Activated naive CD8-positive, alpha-beta T cell treated with anti-CD3 and anti-CD28 coated beads, Interleukin-2, amount 10 ng/mL, durations not matched to agents 7 days and 5 days (primary cell): Measurements from ENCODE around the gene FANCL. TPM values are rescaled to one million over a fixed set of nuclear protein-coding genes. Genes with fewer than 3 reads are reported as not detected.
"Not testable (repeated sequence)": the region's sequence is repeated elsewhere in the genome, so short reads cannot be mapped to it uniquely, and the experiment has no call there.

ENCODE experiments used
- ATAC-seq: fragments of 150-1000 bp; cut with Tn5 transposase; one replicate; pipeline ENCODE4 v1.10.0; 2021; ENCODE audit warnings: low read depth, moderate library complexity
- POLR2A ChIA-PET: fragments of 350-600 bp; sonication (Branson Sonifier 250); formaldehyde crosslinking; loops from one replicate; lab custom pipeline; 2021; ENCODE audit warnings: antibody characterized with exemption; lab: Charles Lee
- DNase-seq: peaks from one replicate; pipeline ENCODE4 v3.0.0; 2021
- H3K27ac Mint-ChIP-seq: one replicate; pipeline ENCODE4 v1.8.0; 2022; ENCODE audit warnings: mild to moderate bottlenecking, mixed read lengths
- H3K27me3 Mint-ChIP-seq: one replicate; pipeline ENCODE4 v1.8.0; 2022; ENCODE audit warnings: mild to moderate bottlenecking, moderate library complexity, mixed read lengths
- H3K36me3 Mint-ChIP-seq: one replicate; pipeline ENCODE4 v1.8.0; 2021; ENCODE audit warnings: mild to moderate bottlenecking, mixed read lengths
- H3K4me1 Mint-ChIP-seq: one replicate; pipeline ENCODE4 v1.8.0; 2021; ENCODE audit warnings: mixed read lengths
- H3K4me3 Mint-ChIP-seq: one replicate; pipeline ENCODE4 v1.8.0; 2022; ENCODE audit warnings: mild to moderate bottlenecking, moderate library complexity, mixed read lengths
- H3K9me3 Mint-ChIP-seq: one replicate; pipeline ENCODE4 v1.8.0; 2021; ENCODE audit warnings: mixed read lengths
- total RNA-seq, 2 experiments: library from RNA; stranded (reverse); gene quantifications; one replicate each; pipeline ENCODE4 v1.2.3, GENCODE V29; 2021

The FANCL gene
- total RNA-seq, 2 experiments from 2014 or later, result 12.2 to 16.4 TPM

DNA sequence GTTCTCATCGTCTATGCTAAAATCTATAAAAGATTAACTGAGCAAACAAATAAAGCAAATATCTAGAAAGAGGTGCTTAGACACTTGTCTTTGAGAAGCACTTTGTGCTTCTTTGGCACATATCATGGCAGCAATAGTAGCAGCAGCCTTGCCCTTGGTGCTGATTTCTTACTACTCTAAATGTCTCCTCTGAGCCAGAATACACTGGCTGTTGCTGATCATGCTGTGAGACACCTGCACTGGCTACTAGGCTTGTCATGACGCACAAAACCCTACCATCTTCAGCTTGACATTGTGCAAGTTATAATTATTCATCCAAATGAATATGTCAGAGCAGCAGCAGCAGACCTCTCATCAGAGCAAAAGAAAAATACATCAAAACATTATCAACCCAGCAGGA lies 46.7 kb downstream of the FANCL start:
- Mint-ChIP-seq H3K4me1 (peaks cover 2% of the 10 kb centered on the region), H3K4me3 (no peak overlapping the region), H3K27me3 (no peaks in the 10 kb centered on the region), H3K36me3 (peaks cover 15% of the 10 kb centered on the region), H3K9me3 (no peaks in the 10 kb centered on the region), H3K27ac (no peak overlapping the region)
- ATAC-seq (no peak), DNase-seq (no peak)
- POLR2A ChIA-PET, result no interaction called here

DNA sequence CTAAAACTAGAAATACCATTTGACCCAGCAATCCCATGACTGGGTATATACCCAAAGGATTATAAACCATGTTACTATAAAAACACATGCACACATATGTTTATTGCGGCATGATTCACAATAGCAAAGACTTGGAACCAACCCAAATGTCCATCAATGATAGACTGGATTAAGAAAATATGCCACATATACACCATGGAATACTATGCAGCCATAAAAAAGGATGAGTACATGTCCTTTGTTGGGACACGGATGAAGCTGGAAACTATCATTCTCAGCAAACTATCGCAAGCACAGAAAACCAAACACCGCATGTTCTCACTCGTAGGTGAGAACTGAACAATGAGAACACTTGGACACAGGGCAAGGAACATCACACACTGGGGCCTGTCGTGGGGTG lies 54.1 kb downstream of the FANCL start:
- H3K27ac Mint-ChIP-seq, ATAC-seq, H3K9me3 Mint-ChIP-seq, DNase-seq, H3K27me3 Mint-ChIP-seq, H3K4me1 Mint-ChIP-seq, POLR2A ChIA-PET, H3K4me3 Mint-ChIP-seq: not testable (repeated sequence)
- H3K36me3 Mint-ChIP-seq, result peaks cover 21% of the 10 kb centered on the region

DNA sequence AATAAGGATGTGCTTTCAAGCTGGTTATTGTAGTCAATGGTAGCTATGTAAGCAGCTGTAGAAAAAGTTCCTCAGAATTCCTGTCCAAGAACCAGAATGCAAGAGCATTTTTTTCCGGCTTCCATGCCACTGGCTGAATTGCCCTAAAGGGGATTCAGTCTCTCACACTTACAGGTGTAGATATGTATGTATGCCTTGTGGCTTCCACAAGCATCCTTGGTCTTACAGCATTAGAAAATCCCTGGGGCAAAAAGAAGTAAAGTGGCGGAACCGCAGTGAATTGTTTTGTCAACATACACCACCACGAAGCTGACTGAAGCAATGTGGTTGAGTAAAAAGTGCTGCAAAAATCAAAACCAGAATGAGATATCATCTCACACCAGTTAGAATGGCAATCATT lies 54.6 kb downstream of the FANCL start:
- ATAC-seq, result no peak

DNA sequence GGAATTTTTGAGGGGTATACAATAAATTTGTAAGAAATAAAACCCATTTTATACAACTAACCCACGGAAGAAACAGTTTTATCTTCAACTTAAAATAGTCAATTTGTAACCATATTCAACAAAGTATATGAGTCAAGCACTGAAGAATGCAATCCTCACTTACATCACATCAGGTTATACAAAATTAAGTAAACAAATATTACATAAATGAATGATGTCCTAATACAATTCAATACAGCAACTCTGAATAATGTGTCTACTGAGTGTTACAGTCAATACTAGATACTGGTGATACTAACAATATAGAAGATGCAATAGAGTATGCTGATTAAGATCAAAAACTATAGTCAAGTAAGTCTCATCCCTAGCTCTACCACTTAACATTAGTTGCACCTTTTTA lies 58.6 kb downstream of the FANCL start:
- Mint-ChIP-seq H3K4me3 (no peak overlapping the region), H3K27me3 (no peaks in the 10 kb centered on the region), H3K36me3 (peaks cover 24% of the 10 kb centered on the region), H3K27ac (no peak overlapping the region), H3K4me1 (no peaks in the 10 kb centered on the region), H3K9me3 (peaks cover 6% of the 10 kb centered on the region)
- POLR2A ChIA-PET, result no interaction called here
- no peak for DNase-seq
- ATAC-seq, result no peak

More for the DNA sequence above, 54.6 kb downstream of the FANCL start:
- Mint-ChIP-seq H3K27ac (no peak overlapping the region), H3K36me3 (peaks cover 21% of the 10 kb centered on the region), H3K4me3 (no peak overlapping the region), H3K27me3 (no peaks in the 10 kb centered on the region), H3K9me3 (peaks cover 2% of the 10 kb centered on the region), H3K4me1 (no peaks in the 10 kb centered on the region)
- DNase-seq, result no peak
- POLR2A ChIA-PET, result no interaction called here

DNA sequence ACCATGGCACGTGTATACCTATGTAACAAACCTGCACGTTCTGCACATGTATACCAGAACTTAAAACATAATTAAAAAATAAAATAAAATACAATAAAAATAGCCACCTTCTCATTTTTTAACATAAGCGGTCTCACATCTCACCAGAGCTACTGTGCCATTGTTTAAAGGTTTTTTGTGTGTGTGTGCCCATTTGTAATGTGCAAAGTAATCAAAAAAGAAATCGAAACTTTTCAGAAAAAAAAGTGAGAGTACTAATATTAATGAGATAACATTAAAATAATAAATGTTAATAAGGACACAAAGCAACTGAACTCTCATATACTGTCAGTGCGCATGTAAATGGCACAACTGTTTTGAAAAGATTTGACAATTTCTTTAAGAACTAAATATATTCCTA lies 60.5 kb downstream of the FANCL start:
- Mint-ChIP-seq H3K4me3 (no peak overlapping the region), H3K27ac (no peak overlapping the region), H3K36me3 (peaks cover 20% of the 10 kb centered on the region), H3K9me3 (peaks cover 6% of the 10 kb centered on the region), H3K4me1 (no peaks in the 10 kb centered on the region), H3K27me3 (no peaks in the 10 kb centered on the region)
- DNase-seq (no peak), ATAC-seq (no peak)
- POLR2A ChIA-PET, result no interaction called here

DNA sequence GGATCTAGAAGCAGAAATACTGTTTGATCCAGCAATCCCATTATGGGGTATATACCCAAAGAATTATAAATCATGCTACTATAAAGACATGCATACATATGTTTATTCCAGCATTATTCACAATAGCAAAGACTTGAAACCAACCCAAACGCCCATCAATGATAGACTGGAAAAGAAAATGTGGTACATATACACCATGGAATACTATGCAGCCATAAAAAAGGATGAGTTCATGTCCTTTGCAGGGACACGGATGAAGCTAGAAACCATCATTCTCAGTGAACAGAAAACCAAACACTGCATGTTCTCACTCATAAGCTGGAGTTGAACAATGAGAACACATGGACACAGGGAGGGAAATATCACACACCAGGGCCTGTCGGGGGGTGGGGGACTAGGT lies 61.0 kb downstream of the FANCL start:
- H3K4me3 Mint-ChIP-seq, H3K4me1 Mint-ChIP-seq, H3K27ac Mint-ChIP-seq, ATAC-seq, DNase-seq, H3K27me3 Mint-ChIP-seq, POLR2A ChIA-PET, H3K9me3 Mint-ChIP-seq: not testable (repeated sequence)
- peaks cover 22% of the 10 kb centered on the region for H3K36me3 Mint-ChIP-seq

DNA sequence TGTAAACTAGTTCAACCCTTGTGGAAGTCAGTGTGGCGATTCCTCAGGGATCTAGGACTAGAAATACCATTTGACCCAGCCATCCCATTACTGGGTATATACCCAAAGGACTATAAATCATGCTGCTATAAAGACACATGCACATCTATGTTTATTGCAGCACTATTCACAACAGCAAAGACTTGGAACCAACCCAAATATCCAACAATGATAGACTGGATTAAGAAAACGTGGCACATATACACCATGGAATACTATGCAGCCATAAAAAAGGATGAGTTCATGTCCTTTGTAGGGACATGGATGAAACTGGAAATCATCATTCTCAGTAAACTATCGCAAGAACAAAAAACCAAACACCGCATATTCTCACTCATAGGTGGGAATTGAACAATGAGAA lies 63.9 kb downstream of the FANCL start:
- H3K27me3 Mint-ChIP-seq, DNase-seq, POLR2A ChIA-PET, H3K4me1 Mint-ChIP-seq, ATAC-seq, H3K4me3 Mint-ChIP-seq, H3K27ac Mint-ChIP-seq: not testable (repeated sequence)
- H3K9me3 Mint-ChIP-seq, result peaks cover 15% of the 10 kb centered on the region
- peaks cover 36% of the 10 kb centered on the region for H3K36me3 Mint-ChIP-seq

DNA sequence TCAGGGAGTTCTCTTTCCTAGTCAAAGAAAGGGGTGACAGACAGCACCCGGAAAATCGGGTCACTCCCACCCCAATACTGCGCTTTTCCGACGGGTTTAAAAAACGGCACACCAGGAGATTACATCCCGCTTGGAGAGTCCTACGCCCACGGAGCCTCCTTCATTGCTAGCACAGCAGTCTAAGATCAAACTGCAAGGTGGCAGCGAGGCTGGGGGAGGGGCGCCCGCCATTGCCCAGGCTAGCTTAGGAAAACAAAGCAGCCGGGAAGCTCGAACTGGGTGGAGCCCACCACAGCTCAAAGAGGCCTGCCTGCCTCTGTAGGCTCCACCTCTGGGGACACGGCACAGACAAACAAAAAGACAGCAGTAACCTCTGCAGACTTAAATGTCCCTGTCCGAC lies 69.3 kb downstream of the FANCL start:
- DNase-seq, POLR2A ChIA-PET, H3K4me3 Mint-ChIP-seq, H3K27me3 Mint-ChIP-seq, H3K4me1 Mint-ChIP-seq, H3K27ac Mint-ChIP-seq, ATAC-seq: not testable (repeated sequence)
- Mint-ChIP-seq H3K36me3 (peaks cover 39% of the 10 kb centered on the region), H3K9me3 (peaks cover 11% of the 10 kb centered on the region)

DNA sequence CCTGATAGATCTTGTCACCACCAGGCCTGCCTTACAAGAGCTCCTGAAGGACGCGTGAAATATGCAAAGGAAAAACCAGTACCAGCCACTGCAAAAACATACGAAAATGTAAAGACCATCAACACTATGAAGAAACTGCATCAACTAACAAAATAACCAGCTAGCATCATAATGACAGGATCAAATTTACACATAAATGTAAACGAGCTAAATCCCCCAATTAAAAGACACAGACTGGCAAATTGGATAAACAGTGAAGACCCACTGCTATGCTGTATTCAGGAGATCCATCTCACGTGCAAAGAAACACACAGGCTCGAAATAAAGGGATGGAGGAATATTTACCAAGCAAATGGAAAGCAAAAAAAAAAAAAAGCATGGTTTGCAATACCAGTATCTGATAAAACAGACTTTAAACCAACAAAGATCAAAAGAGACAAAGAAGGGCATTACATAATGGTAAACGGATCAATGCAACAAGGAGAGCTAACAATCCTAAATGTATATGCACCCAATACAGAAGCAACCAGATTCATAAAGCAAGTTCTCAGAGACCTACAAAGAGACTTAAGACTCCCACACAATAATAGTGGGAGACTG lies 70.7 kb downstream of the FANCL start:
- H3K27me3 Mint-ChIP-seq, ATAC-seq, H3K4me1 Mint-ChIP-seq, H3K27ac Mint-ChIP-seq, DNase-seq, H3K4me3 Mint-ChIP-seq, POLR2A ChIA-PET: not testable (repeated sequence)
- peaks cover 37% of the 10 kb centered on the region for H3K36me3 Mint-ChIP-seq
- peaks cover 11% of the 10 kb centered on the region for H3K9me3 Mint-ChIP-seq

DNA sequence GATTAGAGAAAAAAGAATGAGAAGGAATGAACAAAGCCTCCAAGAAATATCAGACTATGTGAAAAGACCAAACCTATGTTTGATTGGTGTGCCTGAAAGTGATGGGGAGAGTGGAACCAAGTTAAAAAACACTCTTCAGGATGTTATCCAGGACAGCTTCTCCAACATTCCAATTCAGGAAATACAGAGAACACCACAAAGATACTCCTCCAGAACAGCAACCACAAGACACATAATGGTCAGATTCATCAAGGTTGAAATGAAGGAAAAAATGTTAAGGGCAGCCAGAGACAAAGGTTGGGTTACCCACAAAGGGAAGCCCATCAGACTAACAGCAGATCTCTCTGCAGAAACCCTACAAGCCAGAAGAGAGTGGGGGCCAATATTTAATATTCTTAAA lies 71.3 kb downstream of the FANCL start:
- H3K4me1 Mint-ChIP-seq, H3K4me3 Mint-ChIP-seq, DNase-seq, H3K27me3 Mint-ChIP-seq, POLR2A ChIA-PET, ATAC-seq, H3K27ac Mint-ChIP-seq: not testable (repeated sequence)
- peaks cover 37% of the 10 kb centered on the region for H3K36me3 Mint-ChIP-seq
- H3K9me3 Mint-ChIP-seq, result peaks cover 11% of the 10 kb centered on the region

DNA sequence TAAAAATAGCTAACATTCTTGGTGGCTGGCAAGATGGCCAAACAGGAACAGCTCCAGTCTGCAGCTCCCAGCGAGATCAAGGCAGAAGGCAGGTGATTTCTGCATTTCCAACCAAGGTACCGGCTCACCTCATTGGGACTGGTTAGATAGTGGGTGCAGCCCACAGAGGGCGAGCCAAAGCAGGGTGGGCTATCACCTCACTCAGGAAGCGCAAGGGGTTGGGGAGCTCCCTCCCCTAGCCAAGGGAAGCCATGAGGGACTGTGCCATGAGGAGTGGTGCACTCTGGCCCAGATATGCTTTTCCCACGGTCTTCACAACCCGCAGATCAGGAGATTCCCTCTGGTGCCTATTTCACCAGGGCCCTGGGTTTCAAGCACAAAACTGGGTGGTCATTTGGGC lies 73.0 kb downstream of the FANCL start:
- ATAC-seq, DNase-seq, H3K27me3 Mint-ChIP-seq, H3K27ac Mint-ChIP-seq, H3K4me3 Mint-ChIP-seq, H3K4me1 Mint-ChIP-seq, H3K9me3 Mint-ChIP-seq, POLR2A ChIA-PET: not testable (repeated sequence)
- H3K36me3 Mint-ChIP-seq, result peaks cover 27% of the 10 kb centered on the region

DNA sequence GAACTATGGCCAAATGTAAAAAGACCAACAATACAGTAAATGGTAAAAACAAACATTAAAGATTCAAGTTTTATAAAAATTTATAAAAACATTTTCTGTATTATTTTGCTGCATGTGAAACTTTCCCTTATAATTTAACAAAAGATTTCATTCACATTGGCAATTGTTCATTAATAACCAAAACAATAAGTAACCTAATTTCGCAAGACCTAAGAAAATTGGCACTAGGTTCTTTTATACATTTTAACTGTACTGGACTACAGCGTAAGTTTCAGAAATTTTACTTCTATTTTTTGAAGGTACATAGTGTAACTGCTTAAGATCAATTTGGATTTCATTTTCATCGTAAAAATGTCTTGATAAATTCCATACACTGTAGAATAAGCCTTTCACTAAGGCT lies 77.2 kb downstream of the FANCL start:
- peaks cover 22% of the 10 kb centered on the region for H3K36me3 Mint-ChIP-seq
- H3K4me1 Mint-ChIP-seq, result no peaks in the 10 kb centered on the region
- no peaks in the 10 kb centered on the region for H3K27me3 Mint-ChIP-seq
- POLR2A ChIA-PET, result no interaction called here
- H3K4me3 Mint-ChIP-seq, result no peak overlapping the region
- no peaks in the 10 kb centered on the region for H3K9me3 Mint-ChIP-seq
- no peak for DNase-seq
- ATAC-seq, result no peak
- H3K27ac Mint-ChIP-seq, result no peak overlapping the region

DNA sequence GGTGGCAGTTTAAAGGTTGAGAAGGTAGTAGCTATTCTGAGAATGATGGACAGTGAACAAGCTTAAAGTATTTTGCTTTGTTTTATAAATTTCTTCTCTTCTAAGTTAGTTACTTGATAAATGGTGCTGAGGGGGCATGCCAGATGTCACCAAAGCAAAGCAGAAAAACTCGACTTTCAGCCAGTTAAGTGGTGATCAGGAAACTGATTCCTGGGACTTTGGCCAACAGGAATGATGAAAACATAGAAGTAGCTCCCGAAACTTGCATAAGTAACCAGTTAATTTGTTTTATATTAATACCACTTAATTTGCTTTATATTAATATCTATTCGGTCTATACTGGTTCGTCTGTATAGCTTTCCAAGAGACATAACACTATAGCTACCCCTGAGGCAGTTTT lies 82.6 kb downstream of the FANCL start:
- peaks cover 45% of the 10 kb centered on the region for H3K36me3 Mint-ChIP-seq
- ATAC-seq, result no peak
- no peak for DNase-seq
- H3K27me3 Mint-ChIP-seq, result no peaks in the 10 kb centered on the region
- POLR2A ChIA-PET, result no interaction called here
- no peaks in the 10 kb centered on the region for H3K9me3 Mint-ChIP-seq
- no peak overlapping the region for H3K27ac Mint-ChIP-seq
- H3K4me3 Mint-ChIP-seq, result no peak overlapping the region
- H3K4me1 Mint-ChIP-seq, result no peaks in the 10 kb centered on the region

DNA sequence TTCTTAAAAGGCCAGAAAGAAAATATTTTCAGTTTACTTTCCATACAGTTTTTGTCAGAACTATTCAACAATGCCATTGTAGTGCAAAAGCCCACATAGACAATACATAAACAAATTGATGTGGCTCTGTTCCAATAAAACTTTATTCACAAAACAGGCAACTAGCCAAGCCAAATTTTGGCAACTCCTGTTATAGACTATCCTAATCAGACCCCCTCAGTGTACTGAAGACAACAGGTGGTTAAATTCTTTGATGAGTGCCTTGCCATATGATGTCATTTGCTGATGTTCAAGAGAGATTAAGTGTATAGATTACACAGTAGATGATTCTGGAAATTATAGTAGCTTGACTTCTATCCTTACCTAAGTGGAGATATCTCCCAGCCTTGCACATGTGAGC lies 83.4 kb downstream of the FANCL start:
- POLR2A ChIA-PET, result no interaction called here
- Mint-ChIP-seq H3K4me3 (no peak overlapping the region), H3K36me3 (peaks cover 50% of the 10 kb centered on the region), H3K4me1 (no peaks in the 10 kb centered on the region), H3K27me3 (no peaks in the 10 kb centered on the region), H3K9me3 (no peaks in the 10 kb centered on the region), H3K27ac (no peak overlapping the region)
- DNase-seq (no peak), ATAC-seq (no peak)

DNA sequence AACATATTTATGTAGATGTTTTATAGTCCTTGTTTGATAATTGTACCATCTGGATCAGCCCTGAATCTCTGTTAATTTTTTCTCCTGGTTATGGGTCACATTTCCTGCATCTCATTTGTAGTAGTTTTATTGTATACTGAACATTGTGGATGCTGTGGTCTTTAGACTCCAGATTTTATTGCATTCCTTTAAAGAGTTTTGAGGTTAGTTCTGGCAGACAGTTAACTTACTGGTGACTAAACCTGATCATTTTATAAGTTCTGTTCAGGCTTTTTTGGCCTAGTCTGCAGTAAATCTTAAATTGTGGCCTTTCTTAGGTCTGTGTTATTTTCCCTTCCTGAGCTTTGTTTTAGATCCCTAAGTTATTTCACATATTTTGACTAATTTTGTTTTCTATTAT lies 84.3 kb downstream of the FANCL start:
- no peak overlapping the region for H3K27ac Mint-ChIP-seq
- H3K27me3 Mint-ChIP-seq, result no peaks in the 10 kb centered on the region
- H3K4me1 Mint-ChIP-seq, result no peaks in the 10 kb centered on the region
- ATAC-seq (no peak), DNase-seq (no peak)
- H3K36me3 Mint-ChIP-seq, result peaks cover 54% of the 10 kb centered on the region
- H3K9me3 Mint-ChIP-seq, result no peaks in the 10 kb centered on the region
- H3K4me3 Mint-ChIP-seq, result no peak overlapping the region
- POLR2A ChIA-PET, result no interaction called here
